UCSD-AML1 (cell line): Measurements from ENCODE around the gene ULK4.

Experiments
- DNase-seq: peaks from one replicate; lab custom pipeline; 2025; ENCODE audit not compliant: unreplicated experiment; lab: John Stamatoyannopoulos, UW

Gene ULK4

DNA sequence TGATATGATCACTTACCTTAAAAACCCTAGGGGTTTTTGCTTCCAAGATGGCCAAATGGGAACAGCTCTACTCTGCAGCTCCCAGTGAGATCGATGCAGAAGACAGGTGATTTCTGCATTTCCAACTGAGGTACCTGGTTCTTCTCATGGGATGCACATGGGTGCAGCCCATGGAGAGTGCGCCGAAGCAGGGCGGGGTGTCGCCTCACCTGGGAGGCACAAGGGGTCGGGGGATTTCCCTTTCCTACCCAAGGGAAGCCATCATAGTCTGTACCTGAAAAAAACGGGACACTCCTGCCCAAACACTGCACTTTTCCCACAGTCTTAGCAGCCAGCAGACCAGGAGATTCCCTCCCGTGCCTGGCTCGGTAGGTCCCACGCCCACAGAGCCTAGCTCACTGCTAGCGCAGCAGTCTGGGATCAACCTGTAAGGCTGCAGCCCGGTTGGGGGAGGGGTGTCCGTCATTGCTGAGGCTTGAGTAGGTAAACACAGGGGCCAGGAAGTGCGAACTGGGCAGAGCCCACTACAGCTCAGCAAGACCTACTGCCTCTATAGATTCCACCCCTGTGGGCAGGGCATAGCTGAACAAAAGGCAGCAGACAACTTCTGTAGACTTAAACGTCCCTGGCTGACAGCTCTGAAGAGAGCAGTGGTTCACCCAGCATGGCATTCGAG, 684.0 kb downstream of the ULK4 start:
- DNase-seq, result no peak

DNA sequence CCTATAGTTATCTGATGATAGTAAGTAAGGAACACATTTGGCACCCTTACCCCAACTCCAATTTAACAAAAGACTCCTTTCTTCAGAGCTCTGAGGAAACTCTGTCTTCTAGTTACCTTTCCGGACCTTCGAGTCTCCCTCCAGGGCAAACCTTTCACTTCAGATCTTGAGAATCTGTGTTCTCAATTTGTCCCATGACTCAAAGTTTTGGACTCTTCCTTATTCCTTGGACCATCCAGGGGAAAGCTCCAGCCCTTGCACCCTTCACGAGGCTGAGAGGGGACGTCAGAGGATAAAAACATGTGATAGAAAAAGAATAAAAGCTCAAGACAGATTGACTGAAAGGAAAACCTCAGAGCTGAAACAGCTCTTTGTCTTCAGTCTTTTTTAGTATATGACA, 685.7 kb downstream of the ULK4 start:
- no peak for DNase-seq

DNA sequence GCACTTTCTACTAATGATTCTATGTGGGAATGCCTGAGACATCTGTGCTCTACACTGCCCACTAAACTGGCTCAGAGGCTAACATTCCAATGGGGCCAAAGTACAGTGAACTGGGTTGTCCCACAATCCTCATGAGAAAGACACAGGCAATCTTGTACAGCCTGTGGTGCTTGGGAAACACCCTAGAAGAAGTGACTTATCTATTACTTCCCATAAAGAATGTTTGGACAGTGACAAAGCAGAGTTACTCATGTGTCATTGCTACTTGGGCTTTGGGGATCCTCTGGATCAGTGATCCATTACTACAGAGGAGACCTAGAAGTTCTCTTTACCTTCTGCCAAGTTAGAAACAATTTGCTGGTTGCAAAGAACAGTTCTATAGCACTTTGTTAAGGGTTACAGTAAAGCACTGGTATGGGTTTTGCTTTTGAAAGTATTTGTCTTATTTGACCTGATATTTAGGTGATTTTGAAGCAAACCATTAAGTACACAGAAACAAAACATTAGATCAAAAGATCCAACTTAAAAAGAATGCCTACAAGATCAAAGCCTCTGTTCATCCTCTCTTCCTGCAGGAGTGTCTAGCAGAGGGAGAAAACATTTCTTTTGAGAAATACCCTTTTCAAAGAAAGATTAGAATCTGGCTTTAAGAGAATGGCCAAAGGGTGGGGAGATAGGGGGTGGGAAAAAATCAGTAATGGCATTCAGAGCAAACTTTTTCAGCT, 686.8 kb downstream of the ULK4 start:
- DNase-seq, result no peak

DNA sequence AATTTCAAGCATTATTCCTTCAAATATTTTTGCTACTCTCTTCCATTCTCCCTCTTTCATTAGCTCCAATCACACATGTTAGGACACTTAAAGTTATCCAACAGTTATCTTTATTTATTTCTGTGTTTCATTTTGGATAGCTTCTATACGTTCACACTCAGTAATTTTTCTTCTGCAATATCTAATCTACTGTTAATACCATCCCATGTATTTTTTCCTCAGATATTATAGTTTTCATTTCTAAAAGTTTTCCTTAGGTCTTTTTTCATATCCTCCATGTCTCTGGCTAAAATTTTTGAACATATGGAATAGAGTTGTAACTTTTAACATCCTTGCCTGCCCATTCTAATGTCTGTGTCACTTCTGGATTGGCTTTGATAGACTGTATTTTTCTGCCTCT, 689.2 kb downstream of the ULK4 start:
- DNase-seq, result no peak

DNA sequence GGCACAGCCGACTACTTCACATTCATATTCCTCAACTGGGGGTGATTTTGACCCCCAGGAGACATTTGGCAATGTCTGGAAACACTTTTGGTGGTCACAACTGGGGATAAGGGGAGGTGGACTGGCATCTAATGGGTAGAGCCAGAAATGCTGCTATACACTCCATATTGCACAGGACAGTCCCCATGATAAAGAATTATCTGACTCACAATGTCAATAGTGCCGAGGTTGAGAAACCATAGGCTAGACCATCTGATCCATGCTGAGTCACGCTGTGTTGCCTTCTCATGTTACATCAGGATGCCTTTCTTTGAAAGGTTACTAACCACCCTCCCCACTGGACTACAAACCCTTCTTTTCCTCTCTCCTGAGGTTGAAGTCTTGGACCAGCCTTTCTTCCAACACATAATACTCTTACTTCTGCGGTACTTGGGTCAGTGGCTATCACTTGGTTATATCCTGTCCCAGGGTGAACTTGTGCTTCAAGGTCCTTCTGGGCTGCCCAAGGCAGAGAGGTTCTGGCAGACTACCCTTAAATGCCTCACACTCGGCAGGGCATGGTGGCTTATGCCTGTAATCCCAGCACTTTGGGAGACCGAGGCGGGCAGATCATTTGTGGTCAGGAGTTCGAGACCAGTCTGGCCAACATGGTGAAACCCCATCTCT, 693.8 kb downstream of the ULK4 start:
- DNase-seq, result no peak

DNA sequence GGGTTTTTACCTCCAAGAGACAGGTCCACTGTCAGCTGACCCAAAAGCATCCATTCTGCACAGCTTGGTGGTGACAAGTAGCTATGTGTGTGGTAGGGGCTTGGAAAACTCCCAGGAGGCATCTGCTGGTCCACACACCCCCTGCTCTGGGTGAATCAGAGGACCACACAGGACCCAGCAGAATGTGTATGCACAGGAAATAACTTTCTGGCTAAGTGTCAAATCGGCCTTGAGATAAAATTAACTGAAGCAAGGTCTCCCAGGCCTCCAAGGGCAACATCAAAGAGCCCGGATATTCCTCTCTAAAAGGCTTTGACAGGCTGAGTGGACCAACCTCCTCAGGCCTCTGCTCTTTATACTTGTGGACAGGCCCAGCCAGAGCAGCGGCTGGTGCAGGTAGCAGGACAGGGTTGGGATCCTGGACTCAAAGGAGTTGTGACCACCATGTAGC, 696.1 kb downstream of the ULK4 start:
- no peak for DNase-seq

DNA sequence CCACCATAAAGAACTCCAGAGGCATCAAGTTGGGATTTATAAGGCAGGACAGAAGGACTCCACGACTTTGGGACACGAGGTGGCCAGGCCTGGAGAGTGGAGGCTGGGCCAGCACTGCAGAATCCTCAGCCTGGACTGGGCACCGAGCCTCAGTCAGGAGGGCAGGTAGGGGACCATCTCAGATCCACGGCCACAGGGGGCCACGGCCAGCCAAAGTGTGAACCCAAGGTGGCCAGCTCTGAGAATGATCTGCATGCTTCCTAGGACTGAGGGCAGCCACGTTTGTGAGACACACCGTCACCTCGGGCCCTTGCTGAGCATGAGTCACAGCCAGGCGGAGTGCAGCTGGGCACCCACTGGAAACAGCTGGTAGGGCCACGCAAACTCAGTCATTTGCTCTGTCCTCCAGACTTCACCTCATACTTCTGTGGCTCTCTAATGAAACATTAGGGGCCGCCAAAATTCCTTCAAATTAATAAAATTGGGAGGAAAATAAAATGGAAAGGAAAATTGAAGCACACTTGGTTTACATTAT, 696.8 kb downstream of the ULK4 start:
- no peak for DNase-seq

DNA sequence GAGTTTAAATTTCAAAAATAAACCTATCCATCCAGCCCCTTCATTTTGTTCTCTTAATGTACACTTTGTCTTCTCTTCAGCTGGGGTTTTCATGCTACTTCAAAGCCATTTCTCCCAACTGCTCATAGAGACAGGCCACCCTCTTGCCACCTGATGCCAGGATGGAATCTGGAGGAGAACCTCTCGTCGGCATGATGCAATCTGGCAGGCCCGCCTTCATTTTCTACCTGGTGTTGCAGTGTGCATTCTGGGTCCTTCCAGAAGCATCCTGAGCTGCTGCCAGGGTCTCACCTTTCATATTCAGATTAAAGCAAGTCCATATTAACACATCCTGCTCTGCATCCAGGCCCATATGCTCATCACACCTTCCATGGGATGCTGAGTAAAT, 701.8 kb downstream of the ULK4 start:
- no peak for DNase-seq

DNA sequence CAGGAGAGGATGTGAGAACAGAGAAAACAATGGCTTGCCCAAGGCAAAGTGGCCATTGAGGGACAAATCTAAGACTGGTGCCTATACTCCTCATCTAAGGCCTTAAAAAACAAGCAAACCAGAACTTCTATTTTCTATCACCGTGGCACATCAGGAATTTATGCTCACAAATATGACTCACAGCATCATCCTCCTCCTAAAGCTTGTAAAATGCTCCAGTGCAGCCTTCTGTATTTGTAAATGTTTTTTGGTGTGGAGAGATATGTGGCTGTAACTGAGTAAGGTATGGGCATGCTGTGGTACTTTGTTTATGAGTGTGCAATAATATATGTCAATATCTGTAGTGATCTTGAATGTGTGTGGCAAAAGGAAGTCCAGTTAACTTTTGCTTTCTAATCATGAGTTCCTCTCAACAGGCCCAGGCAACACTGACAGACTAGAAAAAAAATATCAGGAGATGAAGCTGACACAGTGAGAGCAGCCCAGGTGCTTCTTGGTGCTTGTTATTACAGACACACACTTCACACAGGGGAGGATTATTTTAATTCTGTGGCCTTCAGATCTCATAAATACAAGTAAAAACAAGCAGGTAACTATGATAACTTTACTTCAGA, 702.3 kb downstream of the ULK4 start:
- no peak for DNase-seq

DNA sequence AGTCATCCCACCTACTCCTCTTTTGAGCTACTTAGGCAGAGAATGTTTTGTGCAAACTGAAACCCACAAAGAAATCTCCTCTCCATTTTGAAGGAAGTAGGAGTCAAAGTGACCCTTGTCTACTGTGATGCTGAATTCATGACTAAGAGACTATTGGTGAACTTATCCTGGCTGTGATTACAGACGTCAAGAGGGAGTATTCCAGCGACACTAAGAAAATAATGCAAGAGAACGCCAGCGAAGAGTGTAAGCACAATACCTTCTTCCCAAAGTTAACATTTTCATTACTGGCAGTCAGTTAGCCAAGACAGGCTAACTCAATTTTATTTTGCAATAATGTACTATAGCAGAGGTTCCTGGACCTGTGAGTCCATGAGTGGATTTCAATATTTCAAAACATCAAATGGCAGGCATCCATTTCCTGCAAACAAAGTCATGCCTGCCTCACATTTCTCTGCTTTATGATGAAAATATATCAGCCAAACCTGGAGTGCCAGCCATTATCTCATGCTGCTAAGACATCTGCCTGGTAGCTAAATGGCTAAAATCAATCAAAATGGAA, 703.6 kb downstream of the ULK4 start:
- no peak for DNase-seq

DNA sequence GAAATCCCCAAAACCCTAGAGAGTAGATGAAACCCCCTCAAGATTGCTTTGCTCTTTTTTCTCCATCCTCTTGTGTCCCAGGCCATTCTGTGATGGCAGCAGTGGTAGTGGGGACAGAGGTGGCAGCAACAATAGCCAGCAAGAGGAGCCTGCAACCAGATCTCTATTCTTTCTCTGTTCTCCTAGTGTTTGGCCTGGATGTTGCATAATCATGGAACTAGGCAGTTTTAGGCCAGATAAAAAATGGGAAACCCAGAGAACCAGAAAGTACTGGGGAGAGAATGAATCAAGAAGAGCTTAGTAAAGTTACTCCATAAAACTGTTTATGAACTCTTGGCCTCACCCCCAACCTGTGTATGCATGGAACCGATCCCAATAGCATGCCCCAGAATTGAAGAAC, 710.3 kb downstream of the ULK4 start:
- no peak for DNase-seq

DNA sequence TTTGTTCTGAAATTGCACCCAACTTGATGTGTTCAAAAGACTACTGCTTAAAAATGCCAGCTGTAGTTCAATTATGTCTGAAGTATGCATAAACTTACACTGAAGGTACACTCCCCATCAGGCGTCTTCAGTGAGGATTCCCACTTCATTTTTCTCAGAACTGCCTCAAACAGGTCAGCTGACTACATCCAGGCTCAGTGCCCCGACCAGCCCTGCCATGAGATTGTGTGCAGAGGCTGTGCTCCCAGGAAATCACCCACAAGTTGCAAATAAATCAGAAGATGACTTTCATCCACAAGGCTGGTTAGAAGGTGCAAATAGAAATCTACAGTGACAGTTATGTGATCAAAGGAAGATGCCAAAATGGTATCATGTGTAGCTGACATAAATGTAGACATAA, 711.1 kb downstream of the ULK4 start:
- DNase-seq, result no peak

DNA sequence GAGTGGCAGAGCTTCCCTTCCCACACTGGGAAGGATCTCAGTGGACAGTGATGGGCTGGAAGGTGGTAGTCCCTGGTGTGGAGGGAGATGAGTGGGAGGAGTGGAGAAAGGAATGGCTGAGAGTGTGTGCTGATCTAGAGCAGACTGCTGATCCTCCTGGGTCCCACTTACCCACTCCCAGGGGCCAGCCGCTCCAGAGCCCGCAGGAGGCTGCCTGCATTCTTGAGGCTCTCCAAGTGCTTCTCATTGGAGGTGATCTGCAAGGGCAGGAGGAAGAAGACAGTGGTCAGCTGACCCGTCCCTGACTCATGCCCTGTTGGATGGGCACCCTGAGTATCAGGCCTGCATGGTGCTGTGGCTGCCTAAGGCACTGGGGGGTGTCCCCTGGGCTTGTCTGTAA, 712.6 kb downstream of the ULK4 start:
- DNase-seq, result no peak

DNA sequence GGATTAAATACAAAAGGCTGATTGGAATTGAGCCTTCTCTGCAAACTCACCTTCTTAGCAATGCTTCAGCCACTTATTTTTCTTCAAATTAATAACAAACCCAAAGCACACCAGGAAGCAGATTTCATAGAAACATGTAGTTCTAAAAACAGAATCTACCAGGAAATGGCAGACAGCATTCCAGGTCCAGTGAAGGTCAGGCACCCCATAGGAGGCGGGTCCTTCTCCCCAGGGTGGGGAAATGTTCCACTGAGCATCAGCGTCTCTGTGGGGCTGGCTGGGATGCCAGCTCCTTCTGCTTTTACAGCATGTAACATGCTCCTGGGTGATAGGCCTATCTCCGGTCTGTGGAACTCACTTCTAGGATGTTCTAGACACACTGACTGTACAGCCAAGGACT, 713.4 kb downstream of the ULK4 start:
- no peak for DNase-seq

DNA sequence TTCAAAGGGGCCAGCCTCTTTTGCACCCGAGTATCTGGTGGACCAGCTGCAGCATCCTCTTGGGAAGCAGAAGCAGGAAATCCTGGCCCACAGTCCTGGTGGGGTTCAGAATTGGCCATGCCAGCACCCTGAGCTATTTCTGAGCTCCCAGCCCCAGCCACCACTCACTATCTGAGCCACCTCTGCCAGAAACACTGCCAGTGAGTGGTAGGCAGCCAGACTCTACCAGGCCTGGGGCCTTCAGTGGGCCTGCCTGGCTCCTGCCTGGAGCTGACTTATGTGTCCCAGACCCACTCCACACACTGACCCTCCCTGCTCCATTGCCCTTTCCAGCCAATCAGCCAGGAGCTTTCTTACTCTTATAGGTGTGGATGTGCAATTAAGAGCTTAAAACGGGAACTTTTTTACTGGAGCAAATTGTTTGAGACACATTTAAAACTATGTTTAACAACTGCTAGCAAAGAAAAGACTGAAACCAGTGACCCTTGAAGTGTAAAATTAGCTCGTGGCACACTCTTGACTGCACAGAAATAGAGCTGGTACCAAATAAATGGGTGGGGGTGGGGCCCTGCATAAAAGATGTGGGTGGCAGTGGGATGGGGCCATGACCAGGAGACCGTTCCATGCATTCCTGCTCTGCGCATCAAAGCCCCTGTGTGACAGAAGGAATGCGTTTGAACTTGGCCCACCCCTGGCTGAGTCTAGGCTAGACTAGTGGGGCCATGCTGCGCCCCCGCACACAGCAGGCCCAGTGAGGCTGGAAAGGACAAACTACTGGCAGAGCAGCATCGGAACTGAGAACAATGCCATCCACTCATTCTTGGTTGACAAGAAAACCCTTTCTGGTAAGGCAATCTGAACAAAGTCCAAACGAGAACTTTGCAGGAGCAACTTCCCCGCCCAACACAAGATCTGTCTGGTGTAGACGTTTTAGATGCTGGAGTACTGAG, 714.6 kb downstream of the ULK4 start:
- no peak for DNase-seq

DNA sequence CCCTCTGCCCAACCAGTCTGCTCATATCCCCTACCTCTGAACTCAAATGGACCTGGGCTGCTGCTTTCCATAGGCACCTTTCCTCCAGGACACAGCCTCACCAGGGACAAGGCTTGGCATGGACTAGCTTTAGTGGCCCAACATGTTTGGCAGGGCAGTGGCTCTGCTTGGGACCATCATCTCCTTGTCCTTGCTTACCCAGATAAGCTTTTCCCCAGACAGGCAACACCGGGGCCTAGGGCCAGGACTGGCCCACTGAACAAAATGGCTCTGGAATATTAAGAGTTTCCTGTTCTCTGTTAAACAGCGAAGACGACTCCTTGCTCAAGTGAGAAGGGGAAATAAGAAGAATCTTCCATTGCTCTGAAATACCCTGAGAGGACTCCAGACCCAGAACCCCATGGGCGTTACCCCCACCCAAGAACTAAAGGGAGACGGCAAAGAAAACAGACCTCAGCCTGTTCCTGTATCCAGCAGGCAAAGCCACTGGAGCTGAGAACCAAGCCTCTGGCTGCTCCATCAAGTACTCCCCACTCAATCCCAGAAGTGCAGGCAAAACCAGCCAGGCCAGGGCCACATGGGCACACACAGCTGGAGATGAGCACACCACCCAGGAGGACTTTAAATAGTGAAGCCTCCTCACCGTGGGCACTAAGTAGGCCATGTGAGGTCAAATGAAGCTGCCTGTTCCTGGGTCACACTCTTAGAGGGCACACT, 717.1 kb downstream of the ULK4 start:
- no peak for DNase-seq

DNA sequence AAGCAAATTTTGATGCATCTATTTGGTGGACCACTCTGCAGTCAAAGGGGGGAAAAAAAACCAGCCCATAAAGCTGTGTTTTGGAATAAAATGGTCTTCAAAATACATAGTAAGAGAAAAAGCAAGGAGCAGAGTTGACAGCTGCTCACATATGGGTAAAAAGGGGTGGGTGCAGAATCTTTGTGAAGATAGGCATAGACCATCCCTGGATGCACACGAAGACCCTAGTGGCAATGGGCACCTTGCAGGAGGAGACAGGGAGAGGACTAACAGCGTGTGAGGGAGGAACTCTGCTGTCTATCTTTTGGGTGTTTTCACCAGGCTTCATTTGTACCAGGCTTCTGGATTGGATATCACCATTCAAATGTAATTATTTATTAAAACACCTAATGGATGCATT, 718.7 kb downstream of the ULK4 start:
- no peak for DNase-seq

DNA sequence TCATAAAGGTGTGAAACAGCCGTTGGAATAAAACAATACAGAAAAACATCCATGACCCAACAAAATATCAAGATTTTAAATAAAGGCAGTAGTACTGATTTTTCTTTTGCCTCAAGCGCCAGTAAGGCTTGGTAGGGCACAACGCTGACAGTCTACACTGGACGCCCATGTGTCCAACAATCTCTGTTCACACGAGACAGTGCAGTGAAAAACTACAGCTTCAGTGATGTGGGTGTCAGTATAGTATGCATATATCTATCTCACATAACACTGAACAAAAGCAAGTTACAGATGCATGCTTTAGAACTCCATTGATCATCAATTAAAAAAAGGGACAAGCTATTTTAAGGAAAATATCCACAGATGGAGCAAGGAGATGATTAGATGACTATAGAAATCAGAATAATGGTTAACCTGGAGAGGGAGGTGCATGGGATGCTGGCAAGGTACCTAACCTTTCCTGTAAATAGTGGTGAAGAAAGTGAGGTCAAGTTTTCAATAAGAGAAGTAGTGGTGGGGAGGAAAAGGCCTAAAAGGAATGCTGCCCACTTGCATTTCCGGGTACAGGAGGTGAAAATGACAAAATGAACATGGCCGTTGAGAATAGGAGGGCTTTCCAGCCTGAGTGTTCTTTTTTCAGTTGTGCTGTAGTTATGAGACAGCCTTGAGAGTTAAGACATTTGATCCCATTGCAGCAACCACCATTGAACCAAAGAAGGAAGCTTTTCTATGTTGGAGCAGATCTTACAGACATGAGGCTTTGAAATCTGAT, 719.9 kb downstream of the ULK4 start:
- no peak for DNase-seq

DNA sequence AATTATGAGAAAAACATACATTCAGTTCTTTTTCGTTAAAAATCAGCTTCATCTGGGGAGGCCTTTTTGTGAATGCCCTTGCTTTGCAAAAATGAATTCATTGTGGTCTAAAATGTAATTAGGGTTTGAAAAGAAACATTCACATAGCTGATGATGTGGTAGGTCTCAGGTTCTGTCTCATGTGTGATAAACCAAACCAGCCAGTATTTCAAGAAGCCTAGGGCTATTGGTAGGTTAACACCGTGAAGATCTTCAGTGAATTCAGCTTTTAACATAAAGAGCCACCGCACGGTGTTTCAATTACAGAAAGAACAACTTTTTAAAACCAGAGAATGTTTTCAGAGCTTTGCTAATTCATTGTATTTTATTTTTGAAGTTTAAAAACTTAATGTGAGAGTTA, 720.7 kb downstream of the ULK4 start:
- DNase-seq, result no peak
